Spinal cord (tissue), 10 donors: ENCODE results near the gene HMCN2. TPM values are rescaled to one million over a fixed set of nuclear protein-coding genes. Genes with fewer than 3 reads are reported as not detected.
A peak's percentile ranks its signal among the peaks of the same experiment; 100 is the strongest.

Experiments used
- DNase-seq, 6 donors: peaks; one replicate each; pipeline versions ENCODE4 v3.0.0 to v3.0.0-alpha.2; 2013 to 2015; ENCODE audit warnings: low spot score in 6 of 6, low read depth in 4 of 6
- H3K27ac ChIP-seq: one replicate; pipeline ENCODE4 v1.5.1; 2013; ENCODE audit warnings: low read depth, low read length, control low read depth
- H3K27me3 ChIP-seq: one replicate; pipeline ENCODE4 v1.6.1; 2013; ENCODE audit warnings: low read length; ENCODE audit not compliant: control insufficient read depth, insufficient read depth
- H3K36me3 ChIP-seq: one replicate; pipeline ENCODE4 v1.6.1; 2013; ENCODE audit warnings: low read length; ENCODE audit not compliant: control insufficient read depth, insufficient read depth
- H3K4me1 ChIP-seq: one replicate; pipeline ENCODE4 v1.6.1; 2013; ENCODE audit warnings: low read length; ENCODE audit not compliant: control insufficient read depth, insufficient read depth
- H3K4me3 ChIP-seq: one replicate; pipeline ENCODE4 v1.5.1; 2013; ENCODE audit warnings: low read depth, low read length, control low read depth
- H3K9me3 ChIP-seq: one replicate; pipeline ENCODE4 v1.6.1; 2013; ENCODE audit warnings: low read length; ENCODE audit not compliant: control insufficient read depth, insufficient read depth
- WGBS: methylation state at CpG from one replicate; pipeline ENCODE4 v1.1.5; 2013; ENCODE audit warnings: missing lambda C conversion rate; ENCODE audit not compliant: insufficient coverage; 5-methylcytosine and 5-hydroxymethylcytosine counted together
- polyA plus RNA-seq, 2 donors: library from polyadenylated mRNA; unstranded; fragments of 120-200 nt; gene quantifications; one replicate each; pipeline ENCODE4 v1.2.1, GENCODE V29; 2013; ENCODE audit not compliant: insufficient read length in 2 of 2
- total RNA-seq, 2 donors: library from RNA; depleted of rRNA in 1 of 2; stranded (reverse); fragments of 120-200 nt in 1 of 2; fragments of >200 nt in 1 of 2; gene quantifications; one replicate each; pipeline versions ENCODE4 v1.2.3 to v1.2.4, GENCODE V29; 2013 to 2014
- donor health status: healthy.

The HMCN2 gene
- total and polyA plus RNA-seq, 4 donors = 0.88 to 5.9 (median 3.5) TPM

GRCh38 chr9:130421802-130422276 lies 156.3 kb downstream of the HMCN2 start:
- H3K27me3 ChIP-seq = peaks cover 2% of the 10 kb centered on the region
- no peaks in the 10 kb centered on the region for H3K9me3 ChIP-seq
- DNase-seq = peak in 4 of 6 donors; percentile 50 to 96 (median 76)
- peaks cover 3% of the 10 kb centered on the region for H3K36me3 ChIP-seq
- H3K27ac ChIP-seq = no peak overlapping the region
- H3K4me3 ChIP-seq = no peak overlapping the region
- H3K4me1 ChIP-seq = peaks cover 27% of the 10 kb centered on the region
- 29% methylated on average over 13 of the region's 13 CpGs for WGBS

- Histone ChIP-seq H3K36me3 (peaks cover 10% of the 10 kb centered on the region), H3K4me3 (no peak overlapping the region), H3K27ac (no peak overlapping the region), H3K4me1 (peaks cover 32% of the 10 kb centered on the region), H3K27me3 (peaks cover 2% of the 10 kb centered on the region), H3K9me3 (no peaks in the 10 kb centered on the region)
- DNase-seq = no peak
- 69% methylated on average over 10 of the region's 10 CpGs for WGBS
These were observed 157.0 kb downstream of the HMCN2 start for GRCh38 chr9:130422546-130422945.

- Histone ChIP-seq H3K4me3 (no peak overlapping the region), H3K9me3 (no peaks in the 10 kb centered on the region), H3K4me1 (peaks cover 32% of the 10 kb centered on the region), H3K27ac (peak overlapping the region; percentile 57), H3K36me3 (peaks cover 10% of the 10 kb centered on the region), H3K27me3 (peaks cover 2% of the 10 kb centered on the region)
- 34% methylated on average over 8 of the region's 8 CpGs for WGBS
- peak in 2 of 6 donors; percentile 65 to 89 for DNase-seq
These were observed 157.7 kb downstream of the HMCN2 start for GRCh38 chr9:130423272-130423671.

- WGBS = 93% methylated on average over 21 of the region's 24 CpGs
- Histone ChIP-seq H3K27ac (no peak overlapping the region), H3K4me1 (peaks cover 32% of the 10 kb centered on the region), H3K4me3 (no peak overlapping the region), H3K36me3 (peaks cover 10% of the 10 kb centered on the region), H3K27me3 (peaks cover 2% of the 10 kb centered on the region), H3K9me3 (no peaks in the 10 kb centered on the region)
- DNase-seq = no peak
These were observed 159.3 kb downstream of the HMCN2 start for GRCh38 chr9:130424595-130425454.

- Histone ChIP-seq H3K9me3 (no peaks in the 10 kb centered on the region), H3K4me1 (peaks cover 32% of the 10 kb centered on the region), H3K27ac (no peak overlapping the region), H3K27me3 (peaks cover 2% of the 10 kb centered on the region), H3K4me3 (no peak overlapping the region), H3K36me3 (peaks cover 14% of the 10 kb centered on the region)
- no peak for DNase-seq
- WGBS = 78% methylated on average over 21 of the region's 21 CpGs
These were observed 160.3 kb downstream of the HMCN2 start for GRCh38 chr9:130425741-130426466.

- Histone ChIP-seq H3K9me3 (no peaks in the 10 kb centered on the region), H3K27ac (no peak overlapping the region), H3K36me3 (peaks cover 16% of the 10 kb centered on the region), H3K4me3 (no peak overlapping the region), H3K27me3 (peaks cover 2% of the 10 kb centered on the region), H3K4me1 (peaks cover 28% of the 10 kb centered on the region)
- WGBS = 71% methylated on average over 6 of the region's 8 CpGs
- DNase-seq = peak in 1 of 6 donors; percentile 10
These were observed 160.9 kb downstream of the HMCN2 start for GRCh38 chr9:130426467-130426773.

- Histone ChIP-seq H3K36me3 (peaks cover 17% of the 10 kb centered on the region), H3K27ac (no peak overlapping the region), H3K9me3 (no peaks in the 10 kb centered on the region), H3K27me3 (peaks cover 5% of the 10 kb centered on the region), H3K4me3 (no peak overlapping the region), H3K4me1 (peaks cover 24% of the 10 kb centered on the region)
- 65% methylated on average over 10 of the region's 10 CpGs for WGBS
- DNase-seq = no peak
These were observed 161.3 kb downstream of the HMCN2 start for GRCh38 chr9:130426883-130427282.

GRCh38 chr9:130427326-130427725 lies 161.8 kb downstream of the HMCN2 start:
- H3K27me3 ChIP-seq = peaks cover 10% of the 10 kb centered on the region
- no peak for DNase-seq
- H3K4me3 ChIP-seq = no peak overlapping the region
- peaks cover 19% of the 10 kb centered on the region for H3K4me1 ChIP-seq
- 82% methylated on average over 11 of the region's 12 CpGs for WGBS
- H3K36me3 ChIP-seq = peaks cover 19% of the 10 kb centered on the region
- H3K27ac ChIP-seq = no peak overlapping the region
- no peaks in the 10 kb centered on the region for H3K9me3 ChIP-seq

GRCh38 chr9:130428086-130428665 lies 162.6 kb downstream of the HMCN2 start:
- H3K4me3 ChIP-seq = no peak overlapping the region
- no peaks in the 10 kb centered on the region for H3K9me3 ChIP-seq
- H3K27me3 ChIP-seq = peaks cover 18% of the 10 kb centered on the region
- H3K4me1 ChIP-seq = peaks cover 16% of the 10 kb centered on the region
- H3K27ac ChIP-seq = no peak overlapping the region
- H3K36me3 ChIP-seq = peaks cover 19% of the 10 kb centered on the region
- 84% methylated on average over 20 of the region's 20 CpGs for WGBS
- DNase-seq = no peak
